ENCODE data around the gene SEMA3C.
A peak's percentile ranks its signal among the peaks of the same experiment; 100 is the strongest.

SEMA3C gene

GRCh38 chr7:80895056-80895455, 23.8 kb downstream of the SEMA3C start:
- no peak for TF ChIP-seq CTCF (IDR thresholded peaks at IDR 0.05; ENCODE audit: poor library complexity, severe bottlenecking)
- H3K27me3 ChIP-seq (ENCODE audit: insufficient read depth, poor library complexity, severe bottlenecking) = no peaks in the 10 kb centered on the region
- peaks cover 26% of the 10 kb centered on the region for H3K4me1 ChIP-seq (ENCODE audit: insufficient read depth, poor library complexity, severe bottlenecking)
- H3K9me3 ChIP-seq (ENCODE audit: severe bottlenecking) = no peaks in the 10 kb centered on the region
- H3K36me3 ChIP-seq (ENCODE audit: low read depth) = peaks cover 56% of the 10 kb centered on the region
- no peak overlapping the region for H3K27ac ChIP-seq (ENCODE audit: poor library complexity, severe bottlenecking)
- H3K4me3 ChIP-seq (ENCODE audit: severe bottlenecking) = no peak overlapping the region
- ATAC-seq (ENCODE audit: low read depth) = no peak
- no peak for DNase-seq (ENCODE audit: low spot score)

GRCh38 chr7:80891259-80891544, 27.6 kb downstream of the SEMA3C start:
- Histone ChIP-seq H3K27me3 (ENCODE audit: insufficient read depth, poor library complexity, severe bottlenecking) (no peaks in the 10 kb centered on the region), H3K9me3 (ENCODE audit: severe bottlenecking) (no peaks in the 10 kb centered on the region), H3K4me3 (ENCODE audit: severe bottlenecking) (no peak overlapping the region), H3K36me3 (ENCODE audit: low read depth) (peaks cover 48% of the 10 kb centered on the region), H3K27ac (ENCODE audit: poor library complexity, severe bottlenecking) (peak overlapping the region; percentile 3), H3K4me1 (ENCODE audit: insufficient read depth, poor library complexity, severe bottlenecking) (peaks cover 15% of the 10 kb centered on the region)
- no peak for DNase-seq (ENCODE audit: low spot score)
- TF ChIP-seq CTCF (IDR thresholded peaks at IDR 0.05; ENCODE audit: poor library complexity, severe bottlenecking) = no peak
- no peak for ATAC-seq (ENCODE audit: low read depth)

- H3K27ac ChIP-seq (ENCODE audit: poor library complexity, severe bottlenecking) = peak overlapping the region; percentile 3
- ATAC-seq (ENCODE audit: low read depth) (no peak), DNase-seq (ENCODE audit: low spot score) (no peak)
- H3K4me3 ChIP-seq (ENCODE audit: severe bottlenecking) = no peak overlapping the region
- H3K4me1 ChIP-seq (ENCODE audit: insufficient read depth, poor library complexity, severe bottlenecking) = peaks cover 18% of the 10 kb centered on the region
- TF ChIP-seq CTCF (IDR thresholded peaks at IDR 0.05; ENCODE audit: poor library complexity, severe bottlenecking) = no peak
- H3K27me3 ChIP-seq (ENCODE audit: insufficient read depth, poor library complexity, severe bottlenecking) = no peaks in the 10 kb centered on the region
- H3K9me3 ChIP-seq (ENCODE audit: severe bottlenecking) = no peaks in the 10 kb centered on the region
- peaks cover 45% of the 10 kb centered on the region for H3K36me3 ChIP-seq (ENCODE audit: low read depth)
Observed at GRCh38 chr7:80890426-80891258, 28.2 kb downstream of the SEMA3C start.

- Histone ChIP-seq H3K27me3 (ENCODE audit: insufficient read depth, poor library complexity, severe bottlenecking) (no peaks in the 10 kb centered on the region), H3K9me3 (ENCODE audit: severe bottlenecking) (no peaks in the 10 kb centered on the region), H3K36me3 (ENCODE audit: low read depth) (peaks cover 35% of the 10 kb centered on the region), H3K27ac (ENCODE audit: poor library complexity, severe bottlenecking) (peak overlapping the region; percentile 3), H3K4me3 (ENCODE audit: severe bottlenecking) (no peak overlapping the region), H3K4me1 (ENCODE audit: insufficient read depth, poor library complexity, severe bottlenecking) (peaks cover 24% of the 10 kb centered on the region)
- DNase-seq (ENCODE audit: low spot score) (no peak), ATAC-seq (ENCODE audit: low read depth) (no peak)
- no peak for TF ChIP-seq CTCF (IDR thresholded peaks at IDR 0.05; ENCODE audit: poor library complexity, severe bottlenecking)
Observed at GRCh38 chr7:80889525-80889924, 29.3 kb downstream of the SEMA3C start.

GRCh38 chr7:80885757-80886156, 33.1 kb downstream of the SEMA3C start:
- DNase-seq (ENCODE audit: low spot score) (no peak), ATAC-seq (ENCODE audit: low read depth) (no peak)
- Histone ChIP-seq H3K27me3 (ENCODE audit: insufficient read depth, poor library complexity, severe bottlenecking) (no peaks in the 10 kb centered on the region), H3K4me1 (ENCODE audit: insufficient read depth, poor library complexity, severe bottlenecking) (peaks cover 43% of the 10 kb centered on the region), H3K36me3 (ENCODE audit: low read depth) (peaks cover 39% of the 10 kb centered on the region), H3K9me3 (ENCODE audit: severe bottlenecking) (no peaks in the 10 kb centered on the region), H3K4me3 (ENCODE audit: severe bottlenecking) (no peak overlapping the region), H3K27ac (ENCODE audit: poor library complexity, severe bottlenecking) (peak overlapping the region; percentile 98)
- no peak for TF ChIP-seq CTCF (IDR thresholded peaks at IDR 0.05; ENCODE audit: poor library complexity, severe bottlenecking)
